ENCODE measurements around the gene FOXD2.

FOXD2 gene

DNA sequence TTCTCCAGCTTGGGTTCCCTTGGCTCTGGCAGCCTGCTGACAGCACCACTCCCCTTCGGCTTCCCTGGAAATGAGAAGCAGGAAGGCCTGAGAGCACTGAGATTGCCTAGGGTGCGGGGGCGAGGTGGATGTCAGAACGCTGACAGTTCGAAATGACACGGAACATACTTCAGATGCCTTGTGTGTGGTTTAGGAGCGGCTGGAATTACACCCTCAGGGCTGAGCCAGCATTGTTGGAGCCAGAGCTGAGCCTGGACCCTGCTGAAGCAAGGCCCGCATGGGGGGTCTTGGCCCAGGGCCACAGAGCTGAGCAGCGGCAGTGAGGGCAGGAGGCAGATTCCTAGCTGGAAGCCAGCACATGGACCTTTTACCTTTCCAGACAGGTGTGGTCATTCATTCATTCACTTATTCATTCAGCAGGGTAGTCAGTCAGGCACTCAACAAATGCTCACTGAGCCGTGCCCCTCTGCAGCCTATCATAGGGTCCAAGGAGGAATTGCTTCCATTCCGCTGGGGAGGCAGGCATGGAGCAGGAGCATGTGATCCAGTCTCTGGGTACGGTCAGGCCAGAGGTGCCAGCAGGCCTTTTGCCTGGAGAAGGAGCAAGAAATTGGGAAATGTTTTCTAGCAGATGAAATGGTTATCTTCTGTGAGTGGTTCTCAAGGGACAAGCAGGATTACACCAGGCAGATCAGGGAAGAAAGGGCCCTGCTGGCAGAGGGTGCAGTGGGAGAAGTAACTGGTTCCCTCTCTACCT, 28.4 kb upstream of the FOXD2 start:
- DNase-seq: no peak
- H3K27ac Mint-ChIP-seq: no peak overlapping the region
- peaks cover 22% of the 10 kb centered on the region for H3K27me3 Mint-ChIP-seq
- no peak overlapping the region for H3K4me3 Mint-ChIP-seq
- H3K4me1 Mint-ChIP-seq (ENCODE audit: low read depth): no peaks in the 10 kb centered on the region
- H3K9me3 Mint-ChIP-seq: no peaks in the 10 kb centered on the region
- no peaks in the 10 kb centered on the region for H3K36me3 Mint-ChIP-seq (ENCODE audit: low read depth)

DNA sequence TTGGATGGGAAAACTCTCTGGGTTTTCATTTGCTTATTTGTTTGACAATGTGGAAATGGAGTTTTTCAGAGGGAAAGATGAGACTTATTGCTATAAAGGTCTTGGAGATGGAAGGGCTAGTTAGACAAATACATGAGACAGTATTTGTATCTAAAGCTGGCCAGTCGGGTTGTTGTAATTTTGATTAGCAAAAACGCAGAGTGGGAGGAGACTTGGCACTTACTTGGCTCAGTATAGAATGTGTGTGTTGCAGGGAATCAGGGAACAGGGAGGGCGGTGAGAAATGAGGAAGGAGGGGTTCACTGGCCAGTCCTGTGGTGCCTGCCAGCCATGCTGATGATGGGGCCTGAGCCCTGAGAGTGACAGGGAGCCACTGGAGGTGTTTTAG, 27.8 kb upstream of the FOXD2 start:
- peaks cover 26% of the 10 kb centered on the region for H3K27me3 Mint-ChIP-seq
- H3K4me3 Mint-ChIP-seq: no peak overlapping the region
- no peaks in the 10 kb centered on the region for H3K4me1 Mint-ChIP-seq (ENCODE audit: low read depth)
- no peaks in the 10 kb centered on the region for H3K9me3 Mint-ChIP-seq
- DNase-seq: no peak
- no peaks in the 10 kb centered on the region for H3K36me3 Mint-ChIP-seq (ENCODE audit: low read depth)
- H3K27ac Mint-ChIP-seq: no peak overlapping the region

DNA sequence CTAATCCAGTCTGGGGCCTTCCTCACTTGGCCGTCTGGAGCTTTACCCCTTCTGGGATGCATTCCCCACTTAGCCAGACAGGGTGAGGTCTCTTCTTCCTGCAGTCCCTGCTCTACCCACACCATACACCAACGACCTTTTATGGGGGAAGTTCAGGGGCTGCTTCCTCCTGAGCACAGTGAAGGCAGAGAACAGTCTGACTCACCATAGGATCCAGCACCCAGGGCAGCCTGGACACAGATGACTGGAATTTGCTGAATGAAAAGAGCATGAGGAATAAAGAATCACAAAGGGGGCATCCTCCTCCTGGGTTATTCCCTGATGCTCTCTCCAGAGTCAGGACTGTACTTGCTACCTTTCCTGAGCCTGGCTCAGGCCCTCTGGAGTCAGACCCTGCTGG, 26.4 kb upstream of the FOXD2 start:
- peaks cover 31% of the 10 kb centered on the region for H3K27me3 Mint-ChIP-seq
- no peaks in the 10 kb centered on the region for H3K9me3 Mint-ChIP-seq
- no peak for DNase-seq
- no peaks in the 10 kb centered on the region for H3K36me3 Mint-ChIP-seq (ENCODE audit: low read depth)
- peaks cover under 1% of the 10 kb centered on the region for H3K4me1 Mint-ChIP-seq (ENCODE audit: low read depth)
- no peak overlapping the region for H3K27ac Mint-ChIP-seq
- no peak overlapping the region for H3K4me3 Mint-ChIP-seq

DNA sequence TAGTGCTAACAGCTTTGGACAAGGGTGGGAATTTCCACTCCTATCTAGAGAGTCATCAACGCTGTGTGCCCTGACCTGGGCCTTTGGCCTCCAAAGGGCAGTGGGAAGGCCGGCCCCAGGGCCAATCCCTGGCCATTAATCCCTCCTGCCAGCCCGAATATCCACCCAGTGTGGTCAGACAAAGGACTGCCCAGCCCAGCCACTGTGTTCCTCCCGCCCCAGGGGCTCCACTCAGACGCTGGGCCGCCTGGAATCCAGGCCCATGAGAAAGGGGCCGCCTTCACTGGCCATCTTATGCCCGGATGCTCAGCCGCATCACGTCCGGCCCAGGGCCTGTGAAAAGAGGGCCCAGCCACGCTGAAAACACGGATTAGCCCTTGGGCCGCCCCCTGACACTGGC, 25.4 kb upstream of the FOXD2 start:
- Mint-ChIP-seq H3K4me1 (ENCODE audit: low read depth) (peaks cover 4% of the 10 kb centered on the region), H3K9me3 (no peaks in the 10 kb centered on the region), H3K27me3 (peaks cover 36% of the 10 kb centered on the region), H3K36me3 (ENCODE audit: low read depth) (no peaks in the 10 kb centered on the region), H3K4me3 (no peak overlapping the region), H3K27ac (no peak overlapping the region)
- DNase-seq: no peak

DNA sequence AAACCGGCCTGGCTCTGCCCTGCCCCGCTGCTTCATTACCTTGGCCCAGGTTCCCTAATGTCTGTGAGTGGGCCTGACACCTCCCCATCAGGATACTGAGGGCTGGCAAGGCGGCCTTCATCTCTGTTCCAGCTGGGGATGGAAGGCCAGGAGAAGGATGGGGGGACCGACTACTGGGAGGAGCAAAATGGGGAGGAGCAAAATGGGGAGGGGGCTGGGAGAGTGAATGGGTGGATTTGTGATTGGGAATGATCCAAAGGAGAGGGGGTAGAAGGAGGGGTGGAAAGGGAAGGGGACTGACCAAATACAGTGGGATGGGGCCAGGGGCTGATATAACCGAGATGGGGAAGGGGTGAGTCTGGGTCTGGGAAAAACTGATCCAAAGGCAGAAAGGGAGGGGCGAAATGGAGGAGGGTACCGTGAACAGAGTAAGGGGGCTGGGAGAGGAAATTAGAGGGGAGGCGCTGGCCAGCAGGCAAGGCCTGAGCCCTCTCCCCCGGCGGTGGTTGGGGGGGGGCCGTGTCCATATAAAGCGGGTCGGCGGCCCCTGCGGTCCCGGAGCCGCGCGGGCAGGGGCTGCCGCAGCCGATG, 22.0 kb upstream of the FOXD2 start, which contains the start of gene FOXE3:
FOXE3 (plus strand) TSS at position 558 of the 591 bp plus-strand sequence; CDS start at position 589, 31 bp downstream.
- H3K9me3 Mint-ChIP-seq: no peaks in the 10 kb centered on the region
- no peak for DNase-seq

DNA sequence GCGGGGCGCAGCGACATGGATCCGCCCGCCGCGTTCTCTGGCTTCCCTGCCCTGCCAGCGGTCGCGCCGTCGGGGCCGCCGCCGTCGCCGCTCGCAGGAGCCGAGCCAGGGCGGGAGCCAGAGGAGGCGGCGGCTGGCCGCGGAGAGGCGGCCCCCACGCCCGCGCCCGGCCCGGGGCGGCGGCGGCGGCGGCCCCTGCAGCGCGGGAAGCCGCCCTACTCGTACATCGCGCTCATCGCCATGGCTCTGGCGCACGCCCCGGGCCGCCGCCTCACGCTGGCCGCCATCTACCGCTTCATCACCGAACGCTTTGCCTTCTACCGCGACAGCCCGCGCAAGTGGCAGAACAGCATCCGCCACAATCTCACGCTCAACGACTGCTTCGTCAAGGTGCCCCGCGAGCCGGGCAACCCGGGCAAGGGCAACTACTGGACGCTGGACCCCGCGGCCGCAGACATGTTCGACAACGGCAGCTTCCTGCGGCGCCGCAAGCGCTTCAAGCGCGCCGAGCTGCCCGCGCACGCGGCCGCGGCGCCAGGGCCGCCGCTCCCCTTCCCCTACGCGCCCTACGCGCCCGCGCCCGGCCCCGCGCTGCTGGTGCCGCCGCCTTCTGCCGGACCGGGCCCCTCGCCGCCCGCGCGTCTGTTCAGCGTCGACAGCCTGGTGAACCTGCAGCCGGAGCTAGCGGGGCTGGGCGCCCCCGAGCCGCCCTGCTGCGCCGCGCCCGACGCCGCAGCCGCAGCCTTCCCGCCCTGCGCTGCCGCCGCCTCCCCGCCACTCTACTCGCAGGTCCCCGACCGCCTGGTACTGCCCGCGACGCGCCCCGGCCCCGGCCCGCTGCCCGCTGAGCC, 21.3 kb upstream of the FOXD2 start:
- H3K27ac Mint-ChIP-seq: no peak overlapping the region
- H3K4me1 Mint-ChIP-seq (ENCODE audit: low read depth): peaks cover 8% of the 10 kb centered on the region
- peaks cover 65% of the 10 kb centered on the region for H3K27me3 Mint-ChIP-seq
- H3K9me3 Mint-ChIP-seq: no peaks in the 10 kb centered on the region
- H3K36me3 Mint-ChIP-seq (ENCODE audit: low read depth): no peaks in the 10 kb centered on the region
- H3K4me3 Mint-ChIP-seq: peak overlapping the region; percentile 53
- peak; percentile 55 for DNase-seq

More for the DNA sequence above, 22.0 kb upstream of the FOXD2 start, which contains the start of gene FOXE3:
- H3K27me3 Mint-ChIP-seq: peaks cover 64% of the 10 kb centered on the region
- H3K27ac Mint-ChIP-seq: no peak within 1 kb of the TSS
- H3K4me3 Mint-ChIP-seq: peak within 1 kb of the TSS; percentile 53
- H3K4me1 Mint-ChIP-seq (ENCODE audit: low read depth): peaks cover 8% of the 10 kb centered on the region
- no peaks in the 10 kb centered on the region for H3K36me3 Mint-ChIP-seq (ENCODE audit: low read depth)

DNA sequence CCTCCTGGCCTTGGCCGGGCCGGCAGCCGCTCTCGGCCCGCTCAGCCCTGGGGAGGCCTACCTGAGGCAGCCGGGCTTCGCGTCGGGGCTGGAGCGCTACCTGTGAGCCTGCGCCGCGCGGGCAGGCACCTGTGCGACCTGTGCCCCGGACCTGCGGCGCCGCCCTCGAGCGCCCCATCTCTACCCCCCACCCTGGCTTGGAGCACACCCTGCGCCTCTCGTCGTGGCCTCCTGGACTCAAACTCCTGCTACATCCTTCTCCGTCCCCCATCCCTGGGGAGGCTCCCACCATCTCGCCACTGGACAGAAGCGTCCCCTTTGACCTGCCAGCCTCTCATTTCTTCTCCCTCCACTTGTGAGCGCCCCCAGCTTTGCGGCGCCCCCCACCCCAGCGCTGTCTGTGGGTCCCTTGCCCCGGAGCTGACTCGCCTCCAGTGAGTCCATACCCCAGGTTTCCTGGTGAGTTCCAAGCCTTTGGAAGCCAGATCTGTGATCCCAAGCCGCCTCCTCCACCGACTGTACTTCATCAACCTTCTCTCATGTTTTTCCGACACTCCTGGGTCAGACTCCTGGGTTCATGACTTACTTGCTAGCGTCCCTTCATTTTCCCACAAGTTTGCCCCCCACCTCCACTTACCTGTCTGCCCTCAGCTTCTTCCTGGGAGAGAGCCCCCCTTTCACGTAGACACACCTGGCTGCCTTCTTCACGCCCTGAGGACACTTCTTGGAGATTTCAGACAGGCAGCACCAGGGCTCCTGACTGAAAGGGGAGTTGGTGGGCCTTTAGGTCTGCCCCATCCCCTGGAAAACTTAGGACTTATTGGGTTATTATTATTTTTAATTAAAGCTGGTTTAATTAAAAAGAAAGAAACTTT, 20.4 kb upstream of the FOXD2 start:
- Mint-ChIP-seq H3K36me3 (ENCODE audit: low read depth) (no peaks in the 10 kb centered on the region), H3K4me1 (ENCODE audit: low read depth) (peaks cover 8% of the 10 kb centered on the region), H3K27ac (no peak overlapping the region), H3K4me3 (peak overlapping the region; percentile 13), H3K27me3 (peaks cover 68% of the 10 kb centered on the region), H3K9me3 (no peaks in the 10 kb centered on the region)
- DNase-seq: no peak

DNA sequence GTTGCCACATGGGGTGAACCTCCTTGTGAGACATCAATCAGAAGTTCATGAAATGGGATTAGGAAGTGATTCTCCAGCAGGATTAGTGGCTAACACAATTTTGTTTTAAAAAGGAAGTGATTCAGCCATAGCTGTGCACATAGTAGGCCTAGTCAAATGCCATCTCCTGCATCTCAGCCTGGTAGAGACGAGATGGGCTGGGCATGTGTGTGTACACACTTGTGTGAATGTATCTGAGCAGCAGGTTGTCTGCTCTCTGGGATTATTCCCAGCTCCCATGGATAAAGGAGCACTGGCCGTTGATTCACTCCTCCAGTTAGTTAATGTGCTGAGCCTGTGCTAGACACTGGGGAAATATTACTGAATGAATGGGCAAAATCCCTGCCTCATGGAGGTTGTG, 19.7 kb upstream of the FOXD2 start:
- no peak overlapping the region for H3K4me3 Mint-ChIP-seq
- H3K27ac Mint-ChIP-seq: no peak overlapping the region
- H3K4me1 Mint-ChIP-seq (ENCODE audit: low read depth): peaks cover 8% of the 10 kb centered on the region
- no peak for DNase-seq
- peaks cover 69% of the 10 kb centered on the region for H3K27me3 Mint-ChIP-seq
- no peaks in the 10 kb centered on the region for H3K9me3 Mint-ChIP-seq
- no peaks in the 10 kb centered on the region for H3K36me3 Mint-ChIP-seq (ENCODE audit: low read depth)

DNA sequence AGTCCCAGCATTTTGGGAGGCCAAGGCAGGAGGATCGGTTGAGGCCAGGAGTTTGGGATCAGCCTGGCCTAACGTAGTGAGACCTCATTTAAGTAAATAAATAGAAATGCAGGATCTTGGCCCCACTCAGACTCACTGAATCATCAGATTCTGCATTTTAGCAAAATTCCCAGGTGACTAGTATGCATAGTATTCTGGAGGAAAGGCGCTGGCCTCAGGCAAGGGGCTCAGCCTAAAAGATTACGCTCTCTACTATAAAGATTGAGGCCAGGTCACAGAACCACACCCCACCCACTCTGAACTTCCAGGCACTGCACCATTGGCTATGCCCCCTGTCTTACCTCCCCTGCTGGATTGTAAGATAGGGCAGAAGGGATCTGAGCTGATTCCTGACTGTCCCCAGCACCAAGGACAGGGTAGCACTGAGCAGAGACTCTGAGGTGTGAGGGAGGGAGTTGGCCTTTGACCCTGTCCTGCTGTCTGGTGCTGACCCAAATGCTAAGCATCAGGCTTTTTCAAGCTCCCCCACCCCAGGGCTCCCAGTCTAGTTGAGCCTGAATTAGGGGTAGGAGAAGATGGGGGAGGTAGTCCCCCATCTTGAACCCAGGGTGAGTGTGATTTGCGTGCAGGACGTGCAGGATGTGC, 19.0 kb upstream of the FOXD2 start:
- H3K9me3 Mint-ChIP-seq: no peaks in the 10 kb centered on the region
- no peak overlapping the region for H3K27ac Mint-ChIP-seq
- H3K4me3 Mint-ChIP-seq: no peak overlapping the region
- no peaks in the 10 kb centered on the region for H3K36me3 Mint-ChIP-seq (ENCODE audit: low read depth)
- H3K4me1 Mint-ChIP-seq (ENCODE audit: low read depth): peaks cover 8% of the 10 kb centered on the region
- peaks cover 67% of the 10 kb centered on the region for H3K27me3 Mint-ChIP-seq
- no peak for DNase-seq

DNA sequence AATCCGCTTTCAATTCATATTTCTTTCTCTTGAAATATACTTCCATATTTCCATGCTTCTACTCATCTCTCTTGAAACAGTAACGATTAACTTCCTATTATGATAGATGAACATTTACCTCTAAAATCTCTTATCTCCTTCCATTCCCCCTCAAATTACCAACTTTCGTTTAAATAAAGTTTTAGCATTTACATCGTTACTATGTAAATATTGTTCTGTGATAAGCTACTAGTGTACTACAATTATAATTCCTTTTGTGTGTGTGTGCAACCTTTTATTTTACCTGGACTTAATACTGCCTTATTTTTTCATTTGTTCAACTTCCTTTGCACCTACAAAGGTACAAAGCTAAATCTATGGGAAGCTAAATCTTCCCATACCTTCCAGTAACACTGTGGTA, 17.3 kb upstream of the FOXD2 start:
- peaks cover 66% of the 10 kb centered on the region for H3K27me3 Mint-ChIP-seq
- DNase-seq: no peak
- no peak overlapping the region for H3K4me3 Mint-ChIP-seq
- no peaks in the 10 kb centered on the region for H3K9me3 Mint-ChIP-seq
- H3K4me1 Mint-ChIP-seq (ENCODE audit: low read depth): peaks cover 8% of the 10 kb centered on the region
- no peaks in the 10 kb centered on the region for H3K36me3 Mint-ChIP-seq (ENCODE audit: low read depth)
- no peak overlapping the region for H3K27ac Mint-ChIP-seq

DNA sequence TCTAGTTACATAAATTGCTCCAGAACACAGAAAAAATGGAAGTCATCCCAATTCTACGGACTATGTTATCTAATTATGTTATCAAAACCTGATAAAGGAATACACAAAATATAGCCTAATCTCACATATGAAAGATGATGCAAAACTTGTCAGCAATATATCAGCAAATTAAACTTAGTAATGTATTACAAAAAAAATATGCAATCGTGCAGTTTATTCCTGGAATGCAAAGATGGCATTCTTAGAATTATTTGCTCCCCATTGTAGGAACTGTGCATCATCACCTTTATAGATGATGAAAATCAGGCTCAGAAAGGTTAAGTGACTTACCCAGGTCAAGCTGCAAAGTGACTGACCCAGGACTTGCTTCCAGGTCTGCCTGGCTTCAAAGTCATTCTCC, 14.0 kb upstream of the FOXD2 start:
- Mint-ChIP-seq H3K4me1 (ENCODE audit: low read depth) (no peaks in the 10 kb centered on the region), H3K27ac (no peak overlapping the region), H3K9me3 (no peaks in the 10 kb centered on the region), H3K36me3 (ENCODE audit: low read depth) (no peaks in the 10 kb centered on the region), H3K4me3 (no peak overlapping the region), H3K27me3 (peaks cover 58% of the 10 kb centered on the region)
- DNase-seq: no peak

DNA sequence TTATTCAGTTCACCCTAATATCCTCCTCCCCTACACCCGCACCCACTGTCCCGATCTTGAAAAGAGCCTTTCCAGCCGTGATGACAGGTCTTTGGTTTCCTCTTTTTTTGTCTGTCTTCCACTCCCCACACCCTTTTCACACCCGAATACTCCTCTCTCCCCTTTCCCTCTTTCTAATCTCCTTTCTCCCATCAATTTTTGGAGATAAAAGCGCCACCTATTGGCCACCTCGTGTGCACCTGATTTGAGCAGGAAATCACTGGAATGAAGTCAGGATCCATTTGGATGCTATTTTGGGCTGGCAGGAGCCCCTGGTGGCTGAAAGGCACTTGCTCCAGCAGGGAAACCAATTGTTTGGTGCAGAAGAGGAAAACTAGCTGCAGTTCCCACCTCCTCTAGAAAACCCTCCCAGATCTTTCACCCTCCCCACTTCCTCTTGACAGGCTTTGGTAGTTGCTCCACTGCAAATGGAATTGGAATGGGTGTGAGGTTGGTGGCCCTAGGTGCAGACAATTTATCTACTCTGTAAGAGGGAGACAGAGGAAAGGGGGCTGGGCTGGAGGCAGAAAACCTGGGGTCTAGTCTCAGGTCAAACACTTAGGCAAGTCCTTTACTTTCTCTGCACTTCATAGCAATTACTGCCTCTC, 13.4 kb upstream of the FOXD2 start:
- Mint-ChIP-seq H3K27me3 (peaks cover 58% of the 10 kb centered on the region), H3K4me3 (no peak overlapping the region), H3K36me3 (ENCODE audit: low read depth) (no peaks in the 10 kb centered on the region), H3K4me1 (ENCODE audit: low read depth) (no peaks in the 10 kb centered on the region), H3K27ac (no peak overlapping the region), H3K9me3 (no peaks in the 10 kb centered on the region)
- no peak for DNase-seq

DNA sequence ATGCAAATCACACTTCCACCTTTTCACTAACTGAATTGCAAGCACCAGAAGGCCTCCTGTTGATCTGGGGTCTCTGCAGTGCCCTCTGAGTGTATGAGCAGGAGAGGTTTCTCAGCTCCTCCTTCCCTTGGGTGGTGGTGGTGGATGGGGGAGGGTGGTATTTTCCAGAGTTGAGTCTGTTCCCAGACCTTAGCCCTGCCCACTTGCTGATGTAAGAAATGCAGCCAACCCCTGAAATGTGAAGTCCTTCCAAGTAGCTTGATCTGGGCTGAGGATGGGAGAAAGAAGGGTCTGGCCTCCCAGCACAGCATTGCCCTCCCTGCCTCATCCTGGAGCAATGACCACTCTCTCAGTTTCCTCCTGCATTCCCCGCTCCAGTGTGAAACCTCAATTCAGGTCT, 6.3 kb upstream of the FOXD2 start:
- no peaks in the 10 kb centered on the region for H3K9me3 Mint-ChIP-seq
- H3K4me3 Mint-ChIP-seq: no peak overlapping the region
- DNase-seq: no peak
- no peak overlapping the region for H3K27ac Mint-ChIP-seq
- peaks cover 13% of the 10 kb centered on the region for H3K36me3 Mint-ChIP-seq (ENCODE audit: low read depth)
- H3K27me3 Mint-ChIP-seq: peaks cover 81% of the 10 kb centered on the region
- H3K4me1 Mint-ChIP-seq (ENCODE audit: low read depth): peaks cover 36% of the 10 kb centered on the region
